A204.1 (cell line): Measurements from ENCODE around the gene DUSP21.
"Not testable (repeated sequence)": the region's sequence is repeated elsewhere in the genome, so short reads cannot be mapped to it uniquely, and the experiment has no call there.

ENCODE experiments used
- FAIRE-seq: peaks from 2 replicates; lab custom pipeline; 2012; peaks lifted over from hg19 to GRCh38; lab: Jason Lieb, UNC

DUSP21 gene

DNA sequence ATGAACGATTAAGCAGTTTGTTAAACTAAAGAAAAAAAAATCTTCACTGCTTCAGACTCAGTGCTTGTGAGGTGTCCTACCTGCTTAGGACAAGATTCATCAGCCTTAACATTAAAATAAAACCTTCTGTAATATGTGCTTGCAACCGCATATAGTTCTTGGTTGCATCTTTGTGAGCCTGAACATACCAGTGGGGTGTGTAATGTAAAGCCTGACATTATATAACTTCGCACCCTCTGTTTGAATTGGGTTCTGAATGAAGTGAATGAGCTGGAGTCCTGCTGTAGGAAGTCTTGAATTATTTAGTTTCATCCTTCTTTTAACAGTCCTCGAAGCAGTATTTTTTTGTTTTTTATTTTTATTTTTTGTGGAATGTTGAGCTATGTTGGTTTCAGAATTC, 32.3 kb downstream of the DUSP21 start:
- FAIRE-seq: no peak

- FAIRE-seq: peak; percentile 62
These were observed 32.9 kb downstream of the DUSP21 start for GRCh38 chrX:44876767-44877166.

- no peak for FAIRE-seq
These were observed 35.0 kb downstream of the DUSP21 start for GRCh38 chrX:44878780-44879179.

GRCh38 chrX:44881549-44881948, 37.7 kb downstream of the DUSP21 start:
- no peak for FAIRE-seq

DNA sequence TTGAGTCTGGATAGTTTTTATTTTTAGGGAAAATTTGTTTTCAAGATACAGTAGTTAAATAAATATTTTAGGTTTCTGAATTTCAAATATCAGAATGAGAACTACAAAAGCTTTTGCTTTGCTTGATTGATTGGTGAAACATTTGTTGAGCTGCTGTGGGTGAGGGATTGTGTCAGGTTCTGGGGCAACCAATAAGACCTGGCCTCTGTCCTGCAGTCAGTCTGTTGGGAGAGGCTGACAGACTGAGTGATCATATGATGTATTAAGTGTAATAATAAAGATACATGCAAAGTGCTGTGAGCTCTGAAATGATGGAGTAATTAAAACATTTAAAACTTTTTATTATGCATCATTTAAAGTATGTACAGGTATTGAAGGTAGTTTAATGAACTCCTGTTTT, 38.8 kb downstream of the DUSP21 start:
- FAIRE-seq: no peak

GRCh38 chrX:44884944-44885343, 41.1 kb downstream of the DUSP21 start:
- no peak for FAIRE-seq

DNA sequence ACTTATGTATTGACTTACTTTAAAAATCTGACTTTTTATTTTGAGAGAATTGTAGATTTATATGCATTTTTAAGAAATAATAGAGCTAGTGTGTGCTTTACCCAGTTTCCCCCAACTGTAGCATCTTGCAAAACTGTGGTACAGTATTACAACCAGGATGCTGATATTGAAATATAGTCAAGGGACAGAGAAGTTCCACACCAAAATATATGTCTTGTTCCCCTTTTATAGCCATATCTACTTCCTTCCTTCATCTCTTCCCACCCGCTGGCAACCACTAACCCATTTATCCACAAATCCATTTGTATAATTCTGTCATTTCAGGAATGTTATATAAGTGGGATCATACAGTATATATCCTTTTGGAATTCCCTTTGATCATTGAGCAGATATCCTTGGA, 46.0 kb downstream of the DUSP21 start:
- FAIRE-seq: no peak

- no peak for FAIRE-seq
These were observed 46.4 kb downstream of the DUSP21 start for GRCh38 chrX:44890247-44890646.

- not testable (repeated sequence) for FAIRE-seq
These were observed 46.9 kb downstream of the DUSP21 start for GRCh38 chrX:44890687-44891086.

- no peak for FAIRE-seq
These were observed 47.8 kb downstream of the DUSP21 start for GRCh38 chrX:44891642-44892041.
